ENCODE measurements around the gene SCG3.

Gene SCG3

DNA sequence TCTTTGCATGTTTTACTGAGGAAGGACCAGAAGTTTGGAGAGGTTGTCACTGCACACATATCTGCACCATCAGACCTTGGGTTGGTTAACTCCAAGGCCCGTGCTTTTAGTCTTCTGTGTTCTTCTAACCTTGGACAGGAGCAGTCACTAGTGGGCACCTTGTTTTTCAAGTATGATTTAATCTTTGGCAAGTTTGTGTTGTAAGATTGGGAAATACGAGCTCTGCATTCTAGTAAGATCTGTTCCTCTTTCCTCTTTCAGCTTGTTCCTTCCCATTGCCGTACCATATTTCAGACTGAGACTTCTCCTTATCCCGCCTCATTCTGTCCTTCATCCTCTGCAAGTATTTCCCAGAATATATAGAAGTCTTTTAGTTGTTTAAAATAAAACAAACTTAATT is 75.2 kb downstream of the SCG3 start:
- DNase-seq (ENCODE audit: low read depth in 2 of 2, low spot score in 1 of 2), result no peak

- no peak for DNase-seq (ENCODE audit: low read depth in 2 of 2, low spot score in 1 of 2)
Measured at GRCh38 chr15:51757450-51757849, 76.1 kb downstream of the SCG3 start.

DNA sequence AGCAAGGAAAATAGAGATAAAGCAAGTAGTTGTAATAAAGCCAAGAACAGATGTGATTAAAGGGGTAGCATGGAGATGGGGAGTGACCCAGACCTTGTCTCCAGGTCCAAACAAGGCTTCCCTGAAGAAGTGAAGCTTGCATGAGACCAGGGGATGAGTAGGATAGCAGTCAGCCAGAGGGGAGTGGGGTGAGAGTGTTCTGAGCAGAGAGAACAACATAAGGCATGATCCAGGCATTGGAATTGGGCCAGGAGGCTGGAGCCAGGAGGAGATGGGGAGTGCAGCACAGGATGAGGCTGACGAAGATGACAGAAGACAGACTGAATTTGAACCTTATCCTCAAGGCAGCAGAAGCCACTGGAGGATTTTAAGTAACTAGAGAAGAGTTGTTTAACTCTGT is 77.3 kb downstream of the SCG3 start:
- DNase-seq (ENCODE audit: low read depth in 2 of 2, low spot score in 1 of 2), result no peak

GRCh38 chr15:51759557-51760070 is 78.3 kb downstream of the SCG3 start:
- DNase-seq (ENCODE audit: low read depth in 2 of 2, low spot score in 1 of 2), result no peak

DNA sequence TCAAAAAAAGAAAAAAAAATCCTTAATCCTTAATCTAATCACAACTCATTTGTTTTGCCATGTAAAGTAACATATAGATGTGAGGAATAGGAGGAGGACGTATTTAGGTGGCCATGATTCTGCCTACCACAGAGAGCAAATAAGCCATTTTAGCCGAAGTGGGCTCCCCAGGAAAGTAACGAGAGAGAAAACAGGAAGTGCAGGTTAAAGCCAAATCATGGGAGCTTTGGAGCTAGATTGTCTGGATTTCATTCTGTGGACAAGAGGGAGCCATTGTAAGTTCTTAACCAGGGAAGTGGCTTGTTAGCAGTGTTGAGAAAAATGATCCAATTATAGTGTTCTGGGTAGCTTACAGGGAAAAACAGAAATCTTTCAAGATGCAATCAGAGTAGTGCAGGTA is 79.5 kb downstream of the SCG3 start:
- no peak for DNase-seq (ENCODE audit: low read depth in 2 of 2, low spot score in 1 of 2)

DNA sequence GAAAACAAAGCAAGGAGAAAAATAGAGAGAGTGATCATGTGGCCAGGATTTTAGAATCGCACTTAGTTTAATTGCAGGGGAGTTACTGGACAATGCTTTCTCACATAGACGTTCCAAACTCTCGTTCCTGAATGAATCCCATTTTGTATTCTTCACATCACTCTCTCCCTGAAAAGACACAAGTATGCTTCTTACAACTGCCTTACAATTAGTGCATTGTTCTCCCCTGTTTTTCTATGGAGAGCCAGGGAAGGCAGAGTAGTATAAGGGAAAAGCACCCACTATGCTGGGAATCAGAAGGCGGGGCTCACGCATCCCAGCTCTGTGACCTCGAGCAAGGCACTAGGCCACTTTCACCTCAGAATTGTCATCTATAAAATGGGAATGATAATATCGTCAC is 84.4 kb downstream of the SCG3 start:
- DNase-seq (ENCODE audit: low read depth in 2 of 2, low spot score in 1 of 2), result no peak

- no peak for DNase-seq (ENCODE audit: low read depth in 2 of 2, low spot score in 1 of 2)
Measured at GRCh38 chr15:51766341-51766740, 85.0 kb downstream of the SCG3 start.

DNA sequence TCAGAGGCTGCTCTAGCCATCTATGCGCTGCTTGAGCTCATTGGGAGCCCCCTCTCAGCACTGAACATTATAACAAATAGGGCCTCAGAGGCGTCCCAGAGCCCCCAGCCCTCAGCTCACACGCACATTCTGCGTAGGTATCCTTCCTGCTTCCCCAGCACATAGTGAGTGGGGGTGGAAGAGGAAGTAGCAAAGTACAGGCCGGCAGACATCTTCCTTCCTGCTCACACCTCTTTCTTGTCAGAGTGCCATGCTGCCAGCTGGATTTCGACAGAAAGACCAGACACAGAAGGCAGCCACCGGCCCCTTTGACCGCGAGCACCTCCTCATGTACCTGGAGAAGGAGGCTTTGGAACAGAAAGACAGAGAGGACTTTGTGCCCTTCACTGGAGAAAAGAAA is 86.7 kb downstream of the SCG3 start:
- no peak for DNase-seq (ENCODE audit: low read depth in 2 of 2, low spot score in 1 of 2)
